ENCODE measurements around the gene CENPF.
"Not testable (repeated sequence)": the region's sequence is repeated elsewhere in the genome, so short reads cannot be mapped to it uniquely, and the experiment has no call there.

The CENPF gene

DNA sequence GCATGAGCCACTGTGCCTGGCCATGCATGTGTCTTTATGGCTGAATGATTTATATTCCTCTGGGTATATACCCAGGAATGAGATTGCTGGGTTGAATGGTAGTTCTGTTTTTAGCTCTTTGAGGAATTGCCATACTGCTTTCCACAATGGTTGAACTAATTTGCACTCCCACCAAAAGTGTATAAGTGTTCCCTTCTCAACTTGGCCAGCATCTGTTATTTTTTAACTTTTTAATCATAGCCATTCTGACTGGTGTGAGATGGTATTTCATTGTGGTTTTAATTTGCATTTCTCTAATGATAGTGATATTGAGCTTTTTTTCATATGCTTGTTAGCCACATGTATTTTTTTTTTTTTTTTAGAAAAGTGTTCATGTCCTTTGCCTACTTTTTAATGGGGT lies 7.1 kb downstream of the CENPF start:
- DNase-seq (ENCODE audit: extremely low spot score, insufficient read length, low read depth): not testable (repeated sequence)
- peak; percentile 29 for FAIRE-seq

DNA sequence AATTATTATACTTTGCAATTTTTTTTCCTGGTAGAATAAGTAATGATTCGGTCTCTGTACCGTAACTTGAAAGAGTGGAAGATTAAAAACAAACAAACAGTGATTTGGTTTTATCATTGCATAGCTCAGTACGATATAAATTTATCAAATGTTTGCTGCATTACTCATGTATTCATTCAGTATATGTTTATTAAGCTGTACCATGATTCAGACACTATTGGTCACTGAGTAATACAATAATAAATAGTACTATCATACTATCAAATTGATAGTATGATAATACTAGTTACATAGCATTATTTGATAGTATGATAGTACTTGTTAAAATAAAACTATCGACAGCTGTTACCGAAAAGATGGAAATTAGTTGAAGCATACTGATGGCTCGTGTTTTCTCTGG lies 12.1 kb downstream of the CENPF start:
- DNase-seq (ENCODE audit: extremely low spot score, insufficient read length, low read depth) (no peak), FAIRE-seq (no peak)

GRCh38 chr1:214615871-214616270 lies 12.9 kb downstream of the CENPF start:
- FAIRE-seq: no peak

DNA sequence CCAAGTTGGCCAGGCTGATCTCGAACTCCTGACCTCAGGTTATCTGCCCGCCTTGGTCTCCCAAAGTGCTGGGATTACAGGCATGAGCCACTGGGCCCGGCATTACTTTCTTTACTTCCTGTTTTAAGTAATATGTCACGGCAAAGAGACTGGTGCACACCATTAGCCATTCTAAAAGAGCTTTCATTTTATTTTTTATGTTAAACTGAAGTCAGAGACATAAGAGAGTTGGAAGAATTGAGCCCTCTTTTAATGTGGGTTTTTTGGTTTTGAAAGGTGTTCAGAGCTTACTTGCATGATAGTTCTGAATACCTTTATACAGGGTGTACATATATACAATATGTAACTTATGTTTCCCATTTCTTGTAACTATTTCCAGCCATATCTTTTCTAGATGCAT lies 14.3 kb downstream of the CENPF start:
- DNase-seq (ENCODE audit: extremely low spot score, insufficient read length, low read depth): no peak
- FAIRE-seq: no peak

More at GRCh38 chr1:214615871-214616270, 12.9 kb downstream of the CENPF start:
- no peak for DNase-seq (ENCODE audit: extremely low spot score, insufficient read length, low read depth)

DNA sequence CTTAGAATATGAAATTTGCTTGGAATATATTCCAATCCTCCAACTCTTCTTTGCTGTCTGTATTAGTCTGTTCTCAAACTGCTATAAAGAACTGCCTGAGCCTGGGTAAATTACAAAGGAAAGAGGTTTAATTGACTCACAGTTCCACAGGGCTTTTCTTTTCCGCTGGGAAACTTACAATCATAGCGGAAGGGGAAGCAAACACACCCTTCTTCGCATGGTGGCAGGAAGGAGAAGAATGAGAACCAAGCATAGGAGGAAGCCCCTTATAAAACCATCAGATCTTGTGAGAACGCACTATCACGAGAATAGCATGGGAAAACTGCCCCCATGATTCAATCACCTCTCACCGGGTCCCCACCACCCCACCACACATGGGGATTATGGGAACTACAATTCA lies 14.8 kb downstream of the CENPF start:
- FAIRE-seq: no peak
- DNase-seq (ENCODE audit: extremely low spot score, insufficient read length, low read depth): no peak

DNA sequence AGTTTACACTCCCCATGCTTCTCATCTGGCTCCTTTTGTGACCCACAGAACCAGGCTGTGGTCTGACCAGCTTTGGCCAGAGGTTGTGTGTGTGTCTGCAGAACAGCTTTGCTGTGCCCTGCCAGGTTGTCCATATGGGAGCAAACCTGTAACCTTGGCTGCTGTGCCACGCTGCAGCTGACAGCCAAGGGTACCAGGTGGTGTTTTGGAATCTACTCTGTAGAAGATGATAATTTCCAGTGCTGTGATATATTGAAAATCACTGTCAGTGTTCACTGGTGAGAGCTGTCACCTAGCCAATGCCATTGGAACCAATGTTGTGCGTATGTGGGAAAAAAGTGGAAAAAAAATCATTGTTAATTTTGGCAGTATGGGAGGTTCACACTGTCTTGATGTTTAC lies 18.2 kb downstream of the CENPF start:
- FAIRE-seq (no peak), DNase-seq (ENCODE audit: extremely low spot score, insufficient read length, low read depth) (no peak)

- FAIRE-seq (no peak), DNase-seq (ENCODE audit: extremely low spot score, insufficient read length, low read depth) (no peak)
These were observed 20.4 kb downstream of the CENPF start for GRCh38 chr1:214623430-214623829.

GRCh38 chr1:214632091-214632490 lies 29.1 kb downstream of the CENPF start:
- DNase-seq (ENCODE audit: extremely low spot score, insufficient read length, low read depth): no peak
- FAIRE-seq: no peak

DNA sequence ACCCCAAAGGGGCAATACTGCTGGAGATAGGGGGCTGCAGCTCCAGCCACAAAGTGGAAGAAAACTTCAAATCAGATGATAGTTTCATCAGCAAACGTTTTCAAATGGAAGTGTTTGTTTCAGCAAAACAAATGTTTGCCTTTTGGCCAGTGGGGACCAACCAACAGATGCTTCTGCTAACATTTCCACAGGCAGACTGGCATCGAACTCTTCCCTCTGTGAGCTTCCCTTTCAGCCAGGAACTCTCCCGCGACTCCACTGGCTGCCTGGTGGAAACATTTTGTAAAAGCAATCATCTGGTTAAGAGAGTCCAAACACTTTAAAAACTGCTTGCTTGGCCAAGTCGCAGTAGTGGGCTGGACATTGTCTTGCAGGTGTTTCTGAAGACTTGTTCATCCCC lies 30.7 kb downstream of the CENPF start:
- DNase-seq (ENCODE audit: extremely low spot score, insufficient read length, low read depth) (no peak), FAIRE-seq (no peak)

GRCh38 chr1:214634267-214634666 lies 31.3 kb downstream of the CENPF start:
- no peak for DNase-seq (ENCODE audit: extremely low spot score, insufficient read length, low read depth)

DNA sequence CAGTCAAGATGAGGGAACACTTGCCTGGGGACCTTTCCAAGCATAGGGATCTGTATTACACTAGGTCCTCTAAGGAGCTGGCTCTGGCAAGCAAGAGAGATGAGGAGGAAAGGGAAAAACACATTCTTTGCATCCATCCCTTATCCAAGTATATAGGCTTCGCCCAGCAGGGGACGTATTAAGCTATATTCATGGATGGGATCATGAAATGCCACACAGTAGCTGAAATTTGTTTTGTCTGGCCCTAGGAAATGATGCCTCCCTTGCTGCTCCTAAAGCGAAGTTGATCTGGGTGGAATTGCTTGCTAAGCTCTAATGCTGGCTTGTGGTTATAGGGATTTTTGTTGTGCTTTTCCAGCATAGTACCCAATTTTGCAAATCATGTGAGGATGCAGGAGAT lies 32.1 kb downstream of the CENPF start:
- FAIRE-seq: no peak
- DNase-seq (ENCODE audit: extremely low spot score, insufficient read length, low read depth): no peak

More at GRCh38 chr1:214634267-214634666, 31.3 kb downstream of the CENPF start:
- no peak for FAIRE-seq

DNA sequence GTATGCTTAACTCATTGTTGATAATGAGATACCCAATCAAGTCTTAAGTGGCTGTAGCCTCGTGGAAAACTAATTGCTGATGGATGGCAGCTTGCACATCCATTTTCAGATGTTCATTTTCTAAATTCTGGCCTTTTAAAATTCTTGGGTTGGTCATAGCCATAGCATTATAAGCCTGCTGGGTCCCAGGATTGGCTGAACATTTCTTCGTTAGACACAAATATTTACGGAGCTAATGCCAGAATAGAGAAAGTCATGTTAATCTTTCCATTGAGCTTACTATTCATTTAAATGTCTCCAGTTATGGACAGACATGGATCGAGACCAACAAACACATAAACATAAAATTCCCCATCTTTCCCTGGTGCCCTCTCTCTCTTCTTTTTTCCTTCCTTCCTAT lies 32.5 kb downstream of the CENPF start:
- no peak for FAIRE-seq
- no peak for DNase-seq (ENCODE audit: extremely low spot score, insufficient read length, low read depth)

DNA sequence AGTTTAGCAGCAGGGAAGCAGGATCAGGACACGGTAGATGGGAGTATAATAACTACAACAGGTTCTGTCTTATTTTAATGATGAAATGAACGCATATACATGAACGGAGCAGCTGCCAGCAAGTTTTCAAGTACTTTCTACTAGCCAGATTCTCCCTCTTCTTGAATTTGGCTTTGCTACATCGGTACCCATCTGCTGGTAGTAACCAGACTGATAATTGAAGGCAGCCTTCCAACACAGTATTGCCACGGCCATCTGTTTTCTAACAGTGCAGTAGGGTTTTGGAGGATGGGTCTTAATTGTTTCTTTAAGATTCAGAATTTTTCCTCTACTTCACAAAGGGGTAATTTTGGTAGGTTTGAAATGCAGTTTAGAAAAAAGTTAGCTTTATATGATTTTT lies 33.4 kb downstream of the CENPF start:
- FAIRE-seq (no peak), DNase-seq (ENCODE audit: extremely low spot score, insufficient read length, low read depth) (no peak)

DNA sequence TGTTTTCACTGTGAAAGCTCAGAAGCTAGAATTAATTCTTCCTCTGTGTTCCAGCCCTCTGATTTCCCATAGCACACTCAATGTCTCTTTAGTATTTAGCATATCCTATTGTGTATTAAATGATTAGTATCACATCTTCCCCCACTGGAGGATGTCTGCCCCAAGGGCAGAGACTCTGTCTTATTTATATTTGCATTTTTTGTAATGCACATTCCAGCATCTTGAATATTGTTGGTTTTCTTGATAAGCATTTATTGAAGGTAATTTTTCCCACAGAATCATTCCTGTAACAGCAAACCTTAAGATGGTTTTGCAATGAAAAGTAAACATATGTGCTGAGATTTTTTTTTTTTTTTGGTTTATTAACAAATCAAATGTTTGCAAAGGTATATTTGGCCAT lies 34.1 kb downstream of the CENPF start:
- FAIRE-seq (no peak), DNase-seq (ENCODE audit: extremely low spot score, insufficient read length, low read depth) (no peak)

- FAIRE-seq (peak; percentile 64), DNase-seq (ENCODE audit: extremely low spot score, insufficient read length, low read depth) (no peak)
These were observed 34.9 kb downstream of the CENPF start for GRCh38 chr1:214637722-214638458.

DNA sequence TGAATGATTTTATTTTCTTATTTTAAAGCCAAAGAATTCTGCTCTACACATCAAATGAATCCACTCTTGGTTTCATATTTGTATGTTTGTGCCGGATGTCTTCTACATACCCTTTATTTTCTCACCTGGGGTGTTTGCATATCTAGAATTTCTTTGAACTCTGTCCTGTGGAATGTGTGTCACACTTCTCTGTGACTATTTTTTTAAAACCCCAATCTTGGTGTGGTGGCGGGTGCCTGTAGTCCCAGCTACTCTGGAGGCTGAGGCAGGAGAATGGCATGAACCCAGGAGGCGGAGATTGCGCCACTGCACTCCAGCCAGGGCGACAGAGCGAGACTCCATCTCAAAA lies 35.4 kb downstream of the CENPF start:
- FAIRE-seq (no peak), DNase-seq (ENCODE audit: extremely low spot score, insufficient read length, low read depth) (no peak)

- FAIRE-seq (no peak), DNase-seq (ENCODE audit: extremely low spot score, insufficient read length, low read depth) (no peak)
These were observed 36.0 kb downstream of the CENPF start for GRCh38 chr1:214638997-214639396.

DNA sequence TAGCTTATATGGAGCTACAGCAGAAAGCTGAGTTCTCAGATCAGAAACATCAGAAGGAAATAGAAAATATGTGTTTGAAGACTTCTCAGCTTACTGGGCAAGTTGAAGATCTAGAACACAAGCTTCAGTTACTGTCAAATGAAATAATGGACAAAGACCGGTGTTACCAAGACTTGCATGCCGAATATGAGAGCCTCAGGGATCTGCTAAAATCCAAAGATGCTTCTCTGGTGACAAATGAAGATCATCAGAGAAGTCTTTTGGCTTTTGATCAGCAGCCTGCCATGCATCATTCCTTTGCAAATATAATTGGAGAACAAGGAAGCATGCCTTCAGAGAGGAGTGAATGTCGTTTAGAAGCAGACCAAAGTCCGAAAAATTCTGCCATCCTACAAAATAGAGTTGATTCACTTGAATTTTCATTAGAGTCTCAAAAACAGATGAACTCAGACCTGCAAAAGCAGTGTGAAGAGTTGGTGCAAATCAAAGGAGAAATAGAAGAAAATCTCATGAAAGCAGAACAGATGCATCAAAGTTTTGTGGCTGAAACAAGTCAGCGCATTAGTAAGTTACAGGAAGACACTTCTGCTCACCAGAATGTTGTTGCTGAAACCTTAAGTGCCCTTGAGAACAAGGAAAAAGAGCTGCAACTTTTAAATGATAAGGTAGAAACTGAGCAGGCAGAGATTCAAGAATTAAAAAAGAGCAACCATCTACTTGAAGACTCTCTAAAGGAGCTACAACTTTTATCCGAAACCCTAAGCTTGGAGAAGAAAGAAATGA lies 37.6 kb downstream of the CENPF start:
- FAIRE-seq (no peak), DNase-seq (ENCODE audit: extremely low spot score, insufficient read length, low read depth) (no peak)

GRCh38 chr1:214641214-214641895 lies 38.4 kb downstream of the CENPF start:
- no peak for FAIRE-seq
- no peak for DNase-seq (ENCODE audit: extremely low spot score, insufficient read length, low read depth)

GRCh38 chr1:214643030-214643429 lies 40.0 kb downstream of the CENPF start:
- no peak for FAIRE-seq

GRCh38 chr1:214645712-214646111 lies 42.7 kb downstream of the CENPF start:
- no peak for DNase-seq (ENCODE audit: extremely low spot score, insufficient read length, low read depth)
- no peak for FAIRE-seq

More at GRCh38 chr1:214643030-214643429, 40.0 kb downstream of the CENPF start:
- no peak for DNase-seq (ENCODE audit: extremely low spot score, insufficient read length, low read depth)
